ENCODE measurements around the gene IFNL1. TPM values are rescaled to one million over a fixed set of nuclear protein-coding genes. Genes with fewer than 3 reads are reported as not detected.

The IFNL1 gene
- total and polyA plus RNA-seq, 4 donors: not detected

DNA sequence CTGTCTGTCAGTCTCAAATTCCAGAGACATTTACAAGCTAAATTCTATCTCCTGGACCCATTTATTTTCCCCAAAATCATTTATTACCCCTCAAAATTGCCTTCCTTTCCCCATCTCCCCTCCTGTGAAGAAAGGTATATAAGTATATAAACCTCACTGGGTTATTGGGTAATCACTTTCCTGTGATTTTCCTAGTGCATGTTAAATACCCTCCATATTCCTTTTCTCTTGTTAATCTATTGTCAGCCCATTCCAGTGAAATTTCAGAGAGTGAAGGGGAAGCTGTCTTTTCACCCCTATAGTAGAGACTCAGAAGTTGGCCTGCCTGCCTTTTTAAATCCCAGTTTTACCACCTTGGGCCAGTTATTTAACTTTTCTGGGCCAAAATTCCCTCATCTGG is 9.9 kb downstream of the IFNL1 start:
- H3K4me3 ChIP-seq (ENCODE audit: low read depth in 1 of 3, low read length in 3 of 3): no peak overlapping the region
- no peak for TF ChIP-seq YY1 (IDR thresholded peaks at IDR 0.05)
- TF ChIP-seq TAF1 (conservative IDR thresholded peaks at IDR 0.05): no peak
- TF ChIP-seq, protein P1, sequence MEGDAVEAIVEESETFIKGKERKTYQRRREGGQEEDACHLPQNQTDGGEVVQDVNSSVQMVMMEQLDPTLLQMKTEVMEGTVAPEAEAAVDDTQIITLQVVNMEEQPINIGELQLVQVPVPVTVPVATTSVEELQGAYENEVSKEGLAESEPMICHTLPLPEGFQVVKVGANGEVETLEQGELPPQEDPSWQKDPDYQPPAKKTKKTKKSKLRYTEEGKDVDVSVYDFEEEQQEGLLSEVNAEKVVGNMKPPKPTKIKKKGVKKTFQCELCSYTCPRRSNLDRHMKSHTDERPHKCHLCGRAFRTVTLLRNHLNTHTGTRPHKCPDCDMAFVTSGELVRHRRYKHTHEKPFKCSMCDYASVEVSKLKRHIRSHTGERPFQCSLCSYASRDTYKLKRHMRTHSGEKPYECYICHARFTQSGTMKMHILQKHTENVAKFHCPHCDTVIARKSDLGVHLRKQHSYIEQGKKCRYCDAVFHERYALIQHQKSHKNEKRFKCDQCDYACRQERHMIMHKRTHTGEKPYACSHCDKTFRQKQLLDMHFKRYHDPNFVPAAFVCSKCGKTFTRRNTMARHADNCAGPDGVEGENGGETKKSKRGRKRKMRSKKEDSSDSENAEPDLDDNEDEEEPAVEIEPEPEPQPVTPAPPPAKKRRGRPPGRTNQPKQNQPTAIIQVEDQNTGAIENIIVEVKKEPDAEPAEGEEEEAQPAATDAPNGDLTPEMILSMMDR (IDR thresholded peaks at IDR 0.05; ENCODE audit: low read depth, low read length, missing input control): no peak
- no peak for TF ChIP-seq EGR1 (IDR thresholded peaks at IDR 0.05; ENCODE audit: low read depth in 2 of 2)
- TF ChIP-seq MAX (IDR thresholded peaks at IDR 0.05): no peak
- no peak for TF ChIP-seq NR2F2 (IDR thresholded peaks at IDR 0.05)
- no peak for TF ChIP-seq HNF4A (conservative IDR thresholded peaks at IDR 0.05)
- TF ChIP-seq RAD21 (IDR thresholded peaks at IDR 0.05): no peak
- TF ChIP-seq JUND (IDR thresholded peaks at IDR 0.05): no peak
- no peak for TF ChIP-seq FOXA2 (IDR thresholded peaks at IDR 0.05)
- no peak for TF ChIP-seq SP1 (IDR thresholded peaks at IDR 0.05)
- TF ChIP-seq, protein P2, sequence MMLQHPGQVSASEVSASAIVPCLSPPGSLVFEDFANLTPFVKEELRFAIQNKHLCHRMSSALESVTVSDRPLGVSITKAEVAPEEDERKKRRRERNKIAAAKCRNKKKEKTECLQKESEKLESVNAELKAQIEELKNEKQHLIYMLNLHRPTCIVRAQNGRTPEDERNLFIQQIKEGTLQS (IDR thresholded peaks at IDR 0.05): no peak
- TF ChIP-seq GABPA (IDR thresholded peaks at IDR 0.05 in 1 of 2, conservative IDR thresholded peaks at IDR 0.05 in 1 of 2): no peak
- no peak for TF ChIP-seq REST (IDR thresholded peaks at IDR 0.05)
- TF ChIP-seq ZBTB33 (IDR thresholded peaks at IDR 0.05): no peak
- no peak for TF ChIP-seq FOXA1 (IDR thresholded peaks at IDR 0.05)
- no peak for TF ChIP-seq RXRA (IDR thresholded peaks at IDR 0.05)
- no peak for TF ChIP-seq HNF4G (IDR thresholded peaks at IDR 0.05)
- no peak overlapping the region for H3K27ac ChIP-seq (ENCODE audit: low read depth in 1 of 2, low read length in 2 of 2)
- H3K4me1 ChIP-seq (ENCODE audit: control insufficient read depth in 4 of 4, insufficient read depth in 4 of 4, low read length in 3 of 4): peaks cover 0 to 6% (median 0%) of the 10 kb centered on the region in 4 donors
- peaks cover 0 to 6% (median under 1%) of the 10 kb centered on the region in 4 donors for H3K27me3 ChIP-seq (ENCODE audit: control insufficient read depth in 4 of 4, insufficient read depth in 4 of 4, low read length in 3 of 4)
- H3K36me3 ChIP-seq (ENCODE audit: control insufficient read depth in 4 of 4, insufficient read depth in 3 of 4, low read depth in 1 of 4, low read length in 3 of 4): no peaks in the 10 kb centered on the region
- H3K9ac ChIP-seq (ENCODE audit: low read depth in 1 of 2, low read length in 2 of 2): no peak overlapping the region
- DNase-seq (ENCODE audit: low spot score): no peak
- H3K9me3 ChIP-seq (ENCODE audit: control insufficient read depth in 4 of 4, low read length in 3 of 4): no peaks in the 10 kb centered on the region
